Liver (tissue), 3 donors: ENCODE measurements around the gene TRDN.

Source experiments
- GABPA ChIP-seq, 2 donors: IDR thresholded peaks in 1 of 2; conservative IDR thresholded peaks in 1 of 2; 2 replicates each; pipeline ENCODE4 v1.6.1; 2016; ENCODE audit warnings: antibody characterized with exemption in 2 of 2, mild to moderate bottlenecking in 1 of 2, moderate library complexity in 1 of 2
- RAD21 ChIP-seq, 2 donors: IDR thresholded peaks; 2 replicates each; pipeline ENCODE4 v1.6.1; 2016; ENCODE audit warnings: antibody characterized with exemption in 2 of 2, mild to moderate bottlenecking in 2 of 2
- RXRA ChIP-seq, 2 donors: IDR thresholded peaks; 2 replicates each; pipeline ENCODE4 v1.6.1; 2017 to 2018; ENCODE audit warnings: antibody characterized with exemption in 2 of 2, mild to moderate bottlenecking in 1 of 2
- SP1 ChIP-seq: IDR thresholded peaks from 2 replicates; pipeline ENCODE4 v1.6.1; 2018; ENCODE audit warnings: antibody characterized with exemption, mild to moderate bottlenecking
- TF ChIP-seq, protein P1 (sequence below): fragments of 150-350 bp; IDR thresholded peaks from 2 replicates; pipeline ENCODE4 v1.5.1; 2017; ENCODE audit warnings: improper control_type of control experiment, low read depth, low read length; ENCODE audit not compliant: missing input control
- TF ChIP-seq, protein P2 (sequence below): IDR thresholded peaks from 2 replicates; pipeline ENCODE4 v1.6.1; 2016; ENCODE audit warnings: antibody characterized with exemption
- TF ChIP-seq, protein P3 (sequence below): IDR thresholded peaks from 2 replicates; pipeline ENCODE4 v1.6.1; 2016; ENCODE audit warnings: antibody characterized with exemption, mild to moderate bottlenecking
- donor health status: healthy.
- donor health status: healthy.

DNA sequence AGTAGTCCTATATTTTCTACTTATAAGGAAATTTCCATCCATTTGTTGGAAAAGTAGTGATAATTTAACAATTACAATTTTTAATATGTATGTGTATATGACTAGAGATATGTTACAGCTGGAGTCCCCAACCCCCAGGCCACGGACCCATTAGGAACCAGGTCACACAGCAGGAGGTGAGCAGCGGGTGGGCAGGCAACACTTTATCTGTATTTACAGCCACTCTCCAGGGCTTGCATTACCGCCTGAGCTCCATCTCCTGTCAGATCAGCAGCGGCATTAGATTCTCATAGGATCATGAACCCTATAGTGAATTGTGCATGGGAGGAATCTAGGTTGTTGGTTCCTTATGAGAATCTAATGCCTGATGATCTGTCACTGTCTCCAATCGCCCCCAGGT, 46.8 kb downstream of the TRDN start:
- TF ChIP-seq, protein P1, sequence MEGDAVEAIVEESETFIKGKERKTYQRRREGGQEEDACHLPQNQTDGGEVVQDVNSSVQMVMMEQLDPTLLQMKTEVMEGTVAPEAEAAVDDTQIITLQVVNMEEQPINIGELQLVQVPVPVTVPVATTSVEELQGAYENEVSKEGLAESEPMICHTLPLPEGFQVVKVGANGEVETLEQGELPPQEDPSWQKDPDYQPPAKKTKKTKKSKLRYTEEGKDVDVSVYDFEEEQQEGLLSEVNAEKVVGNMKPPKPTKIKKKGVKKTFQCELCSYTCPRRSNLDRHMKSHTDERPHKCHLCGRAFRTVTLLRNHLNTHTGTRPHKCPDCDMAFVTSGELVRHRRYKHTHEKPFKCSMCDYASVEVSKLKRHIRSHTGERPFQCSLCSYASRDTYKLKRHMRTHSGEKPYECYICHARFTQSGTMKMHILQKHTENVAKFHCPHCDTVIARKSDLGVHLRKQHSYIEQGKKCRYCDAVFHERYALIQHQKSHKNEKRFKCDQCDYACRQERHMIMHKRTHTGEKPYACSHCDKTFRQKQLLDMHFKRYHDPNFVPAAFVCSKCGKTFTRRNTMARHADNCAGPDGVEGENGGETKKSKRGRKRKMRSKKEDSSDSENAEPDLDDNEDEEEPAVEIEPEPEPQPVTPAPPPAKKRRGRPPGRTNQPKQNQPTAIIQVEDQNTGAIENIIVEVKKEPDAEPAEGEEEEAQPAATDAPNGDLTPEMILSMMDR = no peak
- TF ChIP-seq RXRA (IDR thresholded peaks at IDR 0.05) (no peak), GABPA (IDR thresholded peaks at IDR 0.05 in 1 of 2, conservative IDR thresholded peaks at IDR 0.05 in 1 of 2) (no peak), RAD21 (IDR thresholded peaks at IDR 0.05) (no peak), SP1 (no peak)
- TF ChIP-seq, protein P2, sequence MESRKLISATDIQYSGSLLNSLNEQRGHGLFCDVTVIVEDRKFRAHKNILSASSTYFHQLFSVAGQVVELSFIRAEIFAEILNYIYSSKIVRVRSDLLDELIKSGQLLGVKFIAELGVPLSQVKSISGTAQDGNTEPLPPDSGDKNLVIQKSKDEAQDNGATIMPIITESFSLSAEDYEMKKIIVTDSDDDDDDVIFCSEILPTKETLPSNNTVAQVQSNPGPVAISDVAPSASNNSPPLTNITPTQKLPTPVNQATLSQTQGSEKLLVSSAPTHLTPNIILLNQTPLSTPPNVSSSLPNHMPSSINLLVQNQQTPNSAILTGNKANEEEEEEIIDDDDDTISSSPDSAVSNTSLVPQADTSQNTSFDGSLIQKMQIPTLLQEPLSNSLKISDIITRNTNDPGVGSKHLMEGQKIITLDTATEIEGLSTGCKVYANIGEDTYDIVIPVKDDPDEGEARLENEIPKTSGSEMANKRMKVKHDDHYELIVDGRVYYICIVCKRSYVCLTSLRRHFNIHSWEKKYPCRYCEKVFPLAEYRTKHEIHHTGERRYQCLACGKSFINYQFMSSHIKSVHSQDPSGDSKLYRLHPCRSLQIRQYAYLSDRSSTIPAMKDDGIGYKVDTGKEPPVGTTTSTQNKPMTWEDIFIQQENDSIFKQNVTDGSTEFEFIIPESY = no peak
- TF ChIP-seq, protein P3, sequence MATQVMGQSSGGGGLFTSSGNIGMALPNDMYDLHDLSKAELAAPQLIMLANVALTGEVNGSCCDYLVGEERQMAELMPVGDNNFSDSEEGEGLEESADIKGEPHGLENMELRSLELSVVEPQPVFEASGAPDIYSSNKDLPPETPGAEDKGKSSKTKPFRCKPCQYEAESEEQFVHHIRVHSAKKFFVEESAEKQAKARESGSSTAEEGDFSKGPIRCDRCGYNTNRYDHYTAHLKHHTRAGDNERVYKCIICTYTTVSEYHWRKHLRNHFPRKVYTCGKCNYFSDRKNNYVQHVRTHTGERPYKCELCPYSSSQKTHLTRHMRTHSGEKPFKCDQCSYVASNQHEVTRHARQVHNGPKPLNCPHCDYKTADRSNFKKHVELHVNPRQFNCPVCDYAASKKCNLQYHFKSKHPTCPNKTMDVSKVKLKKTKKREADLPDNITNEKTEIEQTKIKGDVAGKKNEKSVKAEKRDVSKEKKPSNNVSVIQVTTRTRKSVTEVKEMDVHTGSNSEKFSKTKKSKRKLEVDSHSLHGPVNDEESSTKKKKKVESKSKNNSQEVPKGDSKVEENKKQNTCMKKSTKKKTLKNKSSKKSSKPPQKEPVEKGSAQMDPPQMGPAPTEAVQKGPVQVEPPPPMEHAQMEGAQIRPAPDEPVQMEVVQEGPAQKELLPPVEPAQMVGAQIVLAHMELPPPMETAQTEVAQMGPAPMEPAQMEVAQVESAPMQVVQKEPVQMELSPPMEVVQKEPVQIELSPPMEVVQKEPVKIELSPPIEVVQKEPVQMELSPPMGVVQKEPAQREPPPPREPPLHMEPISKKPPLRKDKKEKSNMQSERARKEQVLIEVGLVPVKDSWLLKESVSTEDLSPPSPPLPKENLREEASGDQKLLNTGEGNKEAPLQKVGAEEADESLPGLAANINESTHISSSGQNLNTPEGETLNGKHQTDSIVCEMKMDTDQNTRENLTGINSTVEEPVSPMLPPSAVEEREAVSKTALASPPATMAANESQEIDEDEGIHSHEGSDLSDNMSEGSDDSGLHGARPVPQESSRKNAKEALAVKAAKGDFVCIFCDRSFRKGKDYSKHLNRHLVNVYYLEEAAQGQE = no peak
